GM12873 (cell line): ENCODE data around the gene SPRR2E.

Source experiments
- TF ChIP-seq, protein P1 (sequence below): IDR thresholded peaks from 2 replicates; pipeline ENCODE4 v1.5.1; 2012; ENCODE audit warnings: low read depth, mild to moderate bottlenecking, moderate library complexity, low read length, control low read depth; ENCODE audit not compliant: insufficient read depth; ENCODE audit errors: missing control alignments

The SPRR2E gene

DNA sequence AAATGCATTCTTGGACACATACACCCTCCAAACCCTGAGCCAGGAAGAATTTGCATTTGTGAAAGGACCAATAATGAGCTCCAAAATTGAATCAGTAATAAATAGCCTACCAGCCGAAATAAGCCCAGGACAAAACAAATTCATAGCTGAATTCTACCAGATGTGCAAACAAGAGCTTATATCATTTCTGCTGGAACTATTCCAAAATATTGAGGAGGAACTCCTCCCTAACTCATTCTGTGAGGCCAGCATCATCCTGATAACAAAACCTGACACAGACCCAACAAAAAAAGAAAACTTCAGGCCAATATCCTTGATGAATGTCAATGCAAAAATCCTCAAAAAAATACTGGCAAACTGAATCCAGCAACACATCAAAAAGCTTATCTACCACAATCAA, 6.7 kb downstream of the SPRR2E start:
- TF ChIP-seq, protein P1, sequence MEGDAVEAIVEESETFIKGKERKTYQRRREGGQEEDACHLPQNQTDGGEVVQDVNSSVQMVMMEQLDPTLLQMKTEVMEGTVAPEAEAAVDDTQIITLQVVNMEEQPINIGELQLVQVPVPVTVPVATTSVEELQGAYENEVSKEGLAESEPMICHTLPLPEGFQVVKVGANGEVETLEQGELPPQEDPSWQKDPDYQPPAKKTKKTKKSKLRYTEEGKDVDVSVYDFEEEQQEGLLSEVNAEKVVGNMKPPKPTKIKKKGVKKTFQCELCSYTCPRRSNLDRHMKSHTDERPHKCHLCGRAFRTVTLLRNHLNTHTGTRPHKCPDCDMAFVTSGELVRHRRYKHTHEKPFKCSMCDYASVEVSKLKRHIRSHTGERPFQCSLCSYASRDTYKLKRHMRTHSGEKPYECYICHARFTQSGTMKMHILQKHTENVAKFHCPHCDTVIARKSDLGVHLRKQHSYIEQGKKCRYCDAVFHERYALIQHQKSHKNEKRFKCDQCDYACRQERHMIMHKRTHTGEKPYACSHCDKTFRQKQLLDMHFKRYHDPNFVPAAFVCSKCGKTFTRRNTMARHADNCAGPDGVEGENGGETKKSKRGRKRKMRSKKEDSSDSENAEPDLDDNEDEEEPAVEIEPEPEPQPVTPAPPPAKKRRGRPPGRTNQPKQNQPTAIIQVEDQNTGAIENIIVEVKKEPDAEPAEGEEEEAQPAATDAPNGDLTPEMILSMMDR = no peak

DNA sequence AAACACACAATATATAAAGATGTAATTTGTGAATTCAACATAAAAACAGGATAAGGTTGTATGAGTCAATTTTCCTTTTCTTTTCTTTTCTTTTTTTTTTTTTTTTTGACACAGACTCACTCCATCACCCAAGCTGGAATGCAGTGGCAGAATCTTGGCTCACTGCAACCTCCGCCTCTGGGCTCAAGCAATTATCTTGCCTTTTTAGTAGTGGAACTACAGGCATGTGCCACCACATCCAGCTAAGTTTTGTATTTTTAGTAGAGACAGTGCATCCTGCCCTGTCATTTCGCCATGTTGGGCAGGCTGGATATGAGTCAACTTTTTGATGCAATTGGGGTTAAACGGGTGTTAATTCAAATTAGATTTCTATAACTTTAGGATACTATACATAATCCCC, 12.6 kb downstream of the SPRR2E start:
- TF ChIP-seq, protein P1 = no peak

DNA sequence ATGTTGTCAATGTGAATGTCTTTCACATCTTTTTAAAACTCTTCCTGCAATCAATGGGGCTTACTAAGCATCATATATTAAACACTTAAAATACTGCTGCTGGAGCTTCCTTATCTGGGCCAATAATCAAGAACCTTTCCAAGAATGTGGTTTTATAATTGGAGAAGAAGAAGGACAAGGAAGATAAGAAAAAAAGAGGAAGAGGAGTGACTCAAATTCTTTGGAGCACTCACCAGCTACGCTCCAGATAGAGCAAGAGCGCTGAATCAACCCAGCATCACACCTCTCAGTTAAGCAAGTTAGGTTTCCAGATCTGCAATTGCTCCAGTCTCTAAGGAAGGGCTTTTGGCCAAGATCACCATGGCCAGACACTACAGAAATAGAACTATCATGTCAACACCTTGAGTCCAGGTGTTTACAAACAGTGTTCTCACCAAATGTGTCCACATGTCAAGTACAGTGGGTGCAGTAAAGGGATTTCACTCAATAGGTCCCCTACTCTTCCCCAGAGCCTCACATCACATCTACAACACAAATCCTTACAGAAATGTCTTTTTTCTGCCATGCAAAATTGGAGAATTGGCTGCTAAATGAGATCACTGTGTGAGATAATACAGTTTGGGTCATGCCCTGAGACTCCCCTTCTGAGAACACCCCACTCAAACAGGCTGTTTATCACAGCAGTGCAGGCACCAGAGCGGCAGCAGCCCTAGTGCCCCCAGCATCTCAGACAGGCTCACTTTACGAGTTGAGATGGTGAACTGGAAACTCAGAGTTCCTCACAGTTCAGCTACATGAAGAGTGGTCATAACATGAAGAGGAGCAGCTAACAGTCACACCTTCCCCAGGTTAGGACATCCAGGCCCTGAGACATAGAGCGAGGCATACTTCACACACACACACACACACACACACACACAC, 21.3 kb downstream of the SPRR2E start:
- TF ChIP-seq, protein P1 = no peak

DNA sequence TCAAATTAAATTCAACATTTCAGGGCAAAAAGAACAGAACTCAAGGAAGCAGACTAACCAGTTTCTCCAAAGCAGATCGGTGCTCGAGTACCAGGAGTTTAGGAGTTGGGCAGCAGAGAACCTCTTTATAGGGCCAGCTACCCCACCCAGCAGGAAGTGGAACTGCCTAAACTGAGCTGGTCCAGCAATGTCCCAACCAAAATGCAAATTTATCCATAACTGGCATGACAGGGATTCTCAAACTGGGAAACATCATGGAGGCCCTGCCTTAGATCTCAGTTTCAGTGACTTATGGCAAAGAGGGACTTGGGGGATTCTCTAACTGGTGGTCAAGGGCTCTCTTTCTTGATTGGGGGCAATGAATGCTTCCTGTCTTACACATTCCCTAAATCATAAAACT, 22.8 kb downstream of the SPRR2E start, which contains the start of gene SPRR2B:
TSS of gene SPRR2B (minus strand) at position 101 of the 400 bp plus-strand sequence. CDS start 772 bp downstream, outside the sequence.
- TF ChIP-seq, protein P1 = no peak

DNA sequence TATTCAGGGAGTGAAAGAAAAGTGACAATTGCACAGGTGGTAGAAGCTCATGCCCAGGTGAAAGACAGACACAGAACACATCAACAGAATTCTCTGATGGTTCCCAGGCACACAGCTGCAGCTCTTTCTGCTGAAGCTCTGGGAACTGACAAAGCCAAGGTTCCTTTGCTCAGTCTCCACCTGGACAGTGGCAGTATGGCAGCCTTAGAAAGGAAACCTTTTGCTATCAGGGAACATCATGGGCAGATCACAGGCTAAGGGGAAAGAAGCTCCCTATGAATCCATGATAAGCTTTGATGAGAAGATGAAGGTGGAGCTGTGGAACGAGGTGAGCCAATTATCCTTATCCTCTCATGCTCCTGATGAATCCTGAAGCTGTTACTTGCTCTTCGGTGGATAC, 24.1 kb downstream of the SPRR2E start:
- TF ChIP-seq, protein P1 = no peak

DNA sequence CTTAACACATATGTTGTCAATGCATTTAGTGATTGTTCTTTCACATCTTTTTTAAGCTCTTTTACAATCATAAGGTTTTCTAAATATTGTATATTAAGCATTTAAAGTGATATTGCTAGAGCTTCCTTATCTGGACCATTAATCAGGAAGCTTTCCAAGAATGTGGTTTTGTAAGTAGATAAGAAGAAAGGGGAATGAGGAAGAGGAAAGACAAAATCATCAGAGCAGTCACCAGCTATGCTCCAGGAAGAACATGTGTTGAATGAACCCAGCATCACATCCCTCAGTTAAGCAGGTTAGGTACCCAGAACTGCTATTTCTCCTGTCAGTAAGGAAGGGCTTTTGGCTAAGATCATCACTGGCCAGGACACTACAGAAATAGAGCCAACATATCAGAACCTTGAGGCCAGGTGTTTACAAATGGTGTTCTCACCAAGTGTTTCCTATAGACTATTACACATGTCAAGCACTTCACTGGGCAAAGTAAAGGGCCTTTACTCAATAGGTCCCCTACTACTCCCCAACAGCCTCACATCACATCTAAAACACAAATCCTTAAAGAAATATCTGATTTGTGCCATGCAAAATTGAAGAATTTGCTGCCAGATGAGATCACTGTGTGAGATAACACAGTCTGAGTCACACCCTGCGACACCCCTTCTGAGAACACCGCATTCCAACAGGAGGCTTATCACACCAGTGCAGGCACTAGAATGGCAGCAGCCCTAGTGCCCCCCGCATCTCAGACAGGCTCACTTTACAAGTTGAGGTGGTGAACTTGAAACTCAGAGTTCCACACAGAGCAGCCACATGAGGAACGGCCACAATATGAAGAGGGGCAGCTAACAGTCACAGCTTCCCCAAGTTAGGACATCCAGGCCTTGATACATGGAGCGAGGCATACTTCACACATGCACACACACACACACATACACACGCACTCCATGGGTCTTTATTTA, 35.2 kb downstream of the SPRR2E start:
- TF ChIP-seq, protein P1 = no peak

DNA sequence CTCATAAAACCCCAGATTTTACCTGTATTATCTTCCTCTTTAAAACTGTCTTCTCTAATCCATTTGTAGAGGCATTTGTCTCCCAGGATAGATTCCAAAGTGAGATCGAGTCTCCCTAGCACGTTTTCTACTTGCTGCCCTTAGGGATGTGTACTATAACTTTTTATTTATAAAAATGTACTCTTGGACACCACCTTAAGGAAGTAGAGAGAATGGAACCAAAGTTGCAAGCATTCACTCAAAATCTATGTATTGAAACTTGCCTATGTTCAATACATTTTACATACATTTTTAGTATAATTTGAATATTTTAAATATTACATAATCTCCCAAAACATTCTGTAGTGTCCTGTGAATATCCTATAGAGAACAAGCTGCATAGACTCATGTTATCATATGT, 36.2 kb downstream of the SPRR2E start:
- TF ChIP-seq, protein P1 = no peak
